Panc1 (cell line): ENCODE measurements around the gene LY6G6C. TPM values are rescaled to one million over a fixed set of nuclear protein-coding genes. Genes with fewer than 3 reads are reported as not detected.

Experiments used
- ATAC-seq: fragments of 200-7000 bp; cut with Tn5 transposase; 2 replicates; pipeline ENCODE4 v1.9.1; 2020; ENCODE audit warnings: mild to moderate bottlenecking, moderate library complexity
- BruUV-seq: library from RNA; stranded (reverse); fragments of 400-500 nt; replicated peaks from 2 replicates; lab custom pipeline; 2021; lab: Mats Ljungman, UMichigan
- CTCF ChIA-PET: fragments of 300-600 bp; sonication (Branson Sonifier 250); formaldehyde crosslinking; loops from one replicate; lab custom pipeline; 2022; ENCODE audit warnings: antibody characterized with exemption; lab: Charles Lee
- POLR2A ChIA-PET: fragments of 300-600 bp; sonication (Branson Sonifier 250); formaldehyde crosslinking; loops from one replicate; lab custom pipeline; 2022; ENCODE audit warnings: antibody characterized with exemption; lab: Charles Lee
- DNase-seq: peaks from one replicate; pipeline ENCODE4 v3.0.0-alpha.2; 2010; ENCODE audit warnings: low read depth, low spot score
- H3K27ac ChIP-seq: 2 replicates; pipeline ENCODE4 v1.5.1; 2011; ENCODE audit warnings: mild to moderate bottlenecking, low read length, inconsistent platforms
- H3K27me3 ChIP-seq: fragments of 200-500 bp; sonication (Bioruptor generic); 2 replicates; pipeline ENCODE4 v1.6.0; 2014; ENCODE audit warnings: low read length, inconsistent platforms; ENCODE audit not compliant: control insufficient read depth, insufficient read depth
- H3K36me3 ChIP-seq: fragments of 200-500 bp; sonication (Bioruptor generic); 2 replicates; pipeline ENCODE4 v1.5.1; 2014; ENCODE audit warnings: inconsistent platforms, mild to moderate bottlenecking, low read length, moderate library complexity; ENCODE audit not compliant: control insufficient read depth, insufficient read depth
- H3K4me1 ChIP-seq: 2 replicates; pipeline ENCODE4 v1.5.1; 2011; ENCODE audit warnings: inconsistent platforms, mild to moderate bottlenecking, low read length, moderate library complexity; ENCODE audit not compliant: control insufficient read depth, insufficient read depth
- H3K4me3 ChIP-seq, 2 experiments: 2 replicates each; pipeline ENCODE4 v1.5.1; 2011 to 2012; ENCODE audit warnings: low read depth in 2 of 2, low read length in 2 of 2, mild to moderate bottlenecking in 2 of 2, inconsistent platforms in 1 of 2, moderate library complexity in 1 of 2
- H3K9me3 ChIP-seq: fragments of 200-500 bp; sonication (Bioruptor generic); 2 replicates; pipeline ENCODE4 v1.5.1; 2014; ENCODE audit warnings: low read depth, mild to moderate bottlenecking, inconsistent platforms, low read length, moderate library complexity; ENCODE audit not compliant: control insufficient read depth, insufficient read depth
- POLR2AphosphoS5 ChIP-seq: IDR thresholded peaks from 2 replicates; pipeline ENCODE4 v1.6.1; 2012; ENCODE audit warnings: mild to moderate bottlenecking, low read depth, low read length, moderate library complexity
- REST ChIP-seq, 2 experiments: IDR thresholded peaks; 2 replicates each; pipeline ENCODE4 v1.6.1; 2011 to 2012; ENCODE audit warnings: low read depth in 2 of 2, control low read depth in 1 of 2, low read length in 1 of 2, mild to moderate bottlenecking in 1 of 2, moderate library complexity in 1 of 2; ENCODE audit not compliant: insufficient read depth in 1 of 2
- SIN3A ChIP-seq: IDR thresholded peaks from 2 replicates; pipeline ENCODE4 v1.6.1; 2012; ENCODE audit warnings: low read depth, mild to moderate bottlenecking, low read length, moderate library complexity, borderline replicate concordance; ENCODE audit not compliant: insufficient read depth
- TCF7L2 ChIP-seq: IDR thresholded peaks from 2 replicates; pipeline ENCODE4 v1.6.1; 2011; ENCODE audit warnings: mild to moderate bottlenecking, low read depth, low read length, inconsistent platforms
- in situ Hi-C: cut with HindIII; loops from 2 replicates; pipeline ENCODE4 v1.10.0; 2016; ENCODE audit warnings: low sequenced_read_pairs, low pct_unique_long_range_greater_than_20kb
- intact Hi-C: fragments of 100-400 bp; cut with micrococcal nuclease; formaldehyde crosslinking; loops from one replicate; pipeline ENCODE4 v1.10.0; 2022; ENCODE audit not compliant: unreplicated experiment
- total RNA-seq: library from RNA; stranded (reverse); gene quantifications from one replicate; pipeline ENCODE4 v1.2.1, GENCODE V29; 2021; ENCODE audit not compliant: unreplicated experiment
- TF ChIP-seq, protein P1 (sequence below): fragments of 450-650 bp; IDR thresholded peaks from 2 replicates; pipeline ENCODE4 v1.5.1; 2017; ENCODE audit warnings: mild to moderate bottlenecking

The LY6G6C gene
- total RNA-seq, 1 experiment from 2014 or later: 0.23 TPM

- ChIA-PET CTCF (no interaction called here), POLR2A (no interaction called here)
- in situ Hi-C loops: no loop called here
- Histone ChIP-seq H3K27me3 (no peaks in the 10 kb centered on the region), H3K27ac (no peak overlapping the region), H3K4me1 (peaks cover 4% of the 10 kb centered on the region; the same call in 1 of the 2 replicates), H3K4me3 (no peak overlapping the region), H3K9me3 (no peaks in the 10 kb centered on the region), H3K36me3 (no peaks in the 10 kb centered on the region; the same call in 1 of the 2 replicates)
- BruUV-seq: no TSS peak
- ATAC-seq (no peak), DNase-seq (no peak)
- no peak for TF ChIP-seq TCF7L2
- TF ChIP-seq POLR2AphosphoS5: no peak
- no peak for TF ChIP-seq SIN3A
- TF ChIP-seq, protein P1, sequence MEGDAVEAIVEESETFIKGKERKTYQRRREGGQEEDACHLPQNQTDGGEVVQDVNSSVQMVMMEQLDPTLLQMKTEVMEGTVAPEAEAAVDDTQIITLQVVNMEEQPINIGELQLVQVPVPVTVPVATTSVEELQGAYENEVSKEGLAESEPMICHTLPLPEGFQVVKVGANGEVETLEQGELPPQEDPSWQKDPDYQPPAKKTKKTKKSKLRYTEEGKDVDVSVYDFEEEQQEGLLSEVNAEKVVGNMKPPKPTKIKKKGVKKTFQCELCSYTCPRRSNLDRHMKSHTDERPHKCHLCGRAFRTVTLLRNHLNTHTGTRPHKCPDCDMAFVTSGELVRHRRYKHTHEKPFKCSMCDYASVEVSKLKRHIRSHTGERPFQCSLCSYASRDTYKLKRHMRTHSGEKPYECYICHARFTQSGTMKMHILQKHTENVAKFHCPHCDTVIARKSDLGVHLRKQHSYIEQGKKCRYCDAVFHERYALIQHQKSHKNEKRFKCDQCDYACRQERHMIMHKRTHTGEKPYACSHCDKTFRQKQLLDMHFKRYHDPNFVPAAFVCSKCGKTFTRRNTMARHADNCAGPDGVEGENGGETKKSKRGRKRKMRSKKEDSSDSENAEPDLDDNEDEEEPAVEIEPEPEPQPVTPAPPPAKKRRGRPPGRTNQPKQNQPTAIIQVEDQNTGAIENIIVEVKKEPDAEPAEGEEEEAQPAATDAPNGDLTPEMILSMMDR: no peak
- no peak for TF ChIP-seq REST (IDR thresholded peaks at IDR 0.05; ENCODE audit: insufficient read depth in 1 of 2, low read depth in 2 of 2, low read length in 1 of 2)
- intact Hi-C loops: no loop called here
These were observed 44.6 kb downstream of the LY6G6C start for GRCh38 chr6:31676904-31677303.

DNA sequence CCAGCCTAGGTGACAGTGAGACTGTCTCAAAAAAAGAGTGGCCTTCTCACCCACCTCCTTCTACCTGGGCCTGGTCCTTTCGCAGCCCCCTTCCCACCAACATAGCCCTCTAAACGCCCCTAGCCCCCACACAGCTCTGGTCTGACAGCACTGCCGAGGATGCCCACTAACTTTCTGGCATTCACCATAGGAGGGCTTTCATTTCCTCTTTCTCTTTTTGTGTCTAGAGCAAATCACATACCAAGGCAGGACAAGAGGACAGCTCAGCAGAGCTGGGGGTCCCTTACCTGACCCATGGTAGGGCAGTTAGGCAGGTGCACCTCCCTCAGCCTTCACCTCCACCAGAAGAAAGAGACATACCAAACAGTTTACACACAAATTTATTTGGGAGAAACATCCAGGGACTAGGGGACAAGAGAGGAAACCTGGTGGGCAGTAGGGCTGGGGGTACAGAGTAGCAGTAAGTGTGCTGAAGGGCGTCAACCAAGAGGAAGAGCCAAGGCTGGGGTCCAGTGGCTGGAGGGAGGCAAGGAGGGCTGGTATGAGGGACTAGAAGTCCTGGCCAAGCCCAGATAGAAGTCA is 45.1 kb downstream of the LY6G6C start:
- DNase-seq: no peak
- ATAC-seq: no peak
- H3K9me3 ChIP-seq: no peaks in the 10 kb centered on the region
- in situ Hi-C loops (no loop called here), intact Hi-C loops (no loop called here)
- TF ChIP-seq POLR2AphosphoS5 (no peak), REST (IDR thresholded peaks at IDR 0.05; ENCODE audit: insufficient read depth in 1 of 2, low read depth in 2 of 2, low read length in 1 of 2) (no peak), TCF7L2 (no peak), SIN3A (no peak)
- TF ChIP-seq, protein P1: no peak
- H3K27me3 ChIP-seq: no peaks in the 10 kb centered on the region
- peaks cover 4% of the 10 kb centered on the region; the same call in 1 of the 2 replicates for H3K36me3 ChIP-seq
- H3K4me3 ChIP-seq: no peak overlapping the region
- no peak overlapping the region for H3K27ac ChIP-seq
- CTCF ChIA-PET: no interaction called here
- peaks cover 4% of the 10 kb centered on the region; the same call in 1 of the 2 replicates for H3K4me1 ChIP-seq
- no TSS peak for BruUV-seq
- POLR2A ChIA-PET: no interaction called here
